HG02970 (cell line): ENCODE results near the gene DAB1.
"Not testable (repeated sequence)": the region's sequence is repeated elsewhere in the genome, so short reads cannot be mapped to it uniquely, and the experiment has no call there.

ENCODE experiments used
- ATAC-seq: cut with Tn5 transposase; IDR thresholded peaks from one replicate; pipeline ENCODE4 v1.9.1; 2021; ENCODE audit warnings: mild to moderate bottlenecking, moderate library complexity, moderate number of reproducible peaks; ENCODE audit not compliant: unreplicated experiment, low FRiP score

DAB1 gene

DNA sequence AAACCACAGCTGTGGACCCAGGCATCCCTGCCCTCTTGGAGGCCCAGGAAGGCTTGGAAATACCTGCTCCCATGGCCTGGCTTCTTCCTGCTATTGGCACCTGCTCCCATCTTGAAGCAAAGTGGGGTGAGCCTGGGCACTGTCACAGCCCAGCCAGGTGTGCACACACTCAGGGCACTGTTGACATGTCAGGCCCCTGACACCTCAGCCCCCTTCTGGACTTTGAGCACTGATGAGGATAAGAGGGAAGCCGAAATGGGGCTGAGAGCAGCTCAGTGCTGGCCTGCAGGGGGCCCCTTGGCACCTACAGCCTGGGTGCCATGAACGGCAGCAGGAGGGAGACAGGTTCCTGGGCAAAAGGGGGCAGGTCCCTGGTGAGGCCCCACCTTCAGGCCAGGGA, 55.9 kb downstream of the DAB1 start:
- no peak for ATAC-seq

DNA sequence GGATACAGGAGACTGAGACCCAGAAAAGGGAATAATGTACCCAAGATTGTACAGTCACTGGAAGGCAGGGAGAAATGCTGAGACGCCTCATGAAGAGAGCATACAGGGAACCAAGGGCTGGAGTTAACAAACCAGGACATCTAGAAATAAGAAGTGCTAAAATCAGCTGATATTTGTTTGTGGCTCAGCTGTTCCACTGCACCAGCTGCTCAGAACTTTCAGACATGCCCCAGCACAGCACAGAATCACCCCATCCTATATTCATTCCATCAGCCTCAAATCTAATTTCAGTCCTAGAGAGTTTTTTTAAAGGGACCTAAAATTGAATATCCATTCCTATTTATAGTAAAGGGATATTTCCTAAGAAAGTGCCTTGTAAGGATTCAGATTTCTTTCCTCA, 60.2 kb downstream of the DAB1 start:
- no peak for ATAC-seq

DNA sequence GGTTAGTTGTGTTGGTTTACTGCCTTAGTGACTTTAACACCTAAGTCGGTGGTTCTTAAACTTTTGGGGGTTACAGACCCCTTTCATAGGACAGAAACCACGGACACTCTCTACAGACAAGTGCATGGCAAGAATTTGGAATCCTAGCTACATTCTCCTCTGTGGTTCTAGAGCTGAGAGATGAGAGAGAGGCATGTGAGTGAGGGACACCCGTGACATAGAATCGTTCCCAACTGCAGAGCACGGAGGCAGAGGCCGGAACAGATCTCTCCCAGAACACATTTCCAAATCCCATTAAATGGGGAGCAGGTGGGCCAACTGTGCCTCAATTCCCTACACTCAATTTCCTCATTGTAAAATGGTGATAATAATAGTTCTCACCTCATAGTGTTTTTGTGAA, 60.7 kb downstream of the DAB1 start:
- no peak for ATAC-seq

DNA sequence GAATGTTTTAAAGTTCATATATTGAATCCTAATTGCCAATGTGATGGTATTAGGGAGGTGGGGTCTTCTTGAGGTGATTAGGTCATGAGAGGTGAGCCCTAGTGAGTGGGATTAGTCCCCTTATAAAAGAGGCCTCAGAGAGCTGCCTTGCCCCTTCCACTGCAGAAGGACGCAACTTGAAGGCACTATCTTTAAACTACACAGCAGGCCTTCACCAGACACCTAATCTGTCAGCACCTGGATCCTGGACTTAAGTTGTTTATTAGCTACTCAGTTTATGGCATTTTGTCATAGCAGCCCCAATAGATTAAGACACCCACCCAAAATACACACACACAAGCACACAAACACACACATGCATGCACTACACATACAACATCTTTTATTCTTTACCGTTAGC, 61.4 kb downstream of the DAB1 start:
- ATAC-seq = no peak

DNA sequence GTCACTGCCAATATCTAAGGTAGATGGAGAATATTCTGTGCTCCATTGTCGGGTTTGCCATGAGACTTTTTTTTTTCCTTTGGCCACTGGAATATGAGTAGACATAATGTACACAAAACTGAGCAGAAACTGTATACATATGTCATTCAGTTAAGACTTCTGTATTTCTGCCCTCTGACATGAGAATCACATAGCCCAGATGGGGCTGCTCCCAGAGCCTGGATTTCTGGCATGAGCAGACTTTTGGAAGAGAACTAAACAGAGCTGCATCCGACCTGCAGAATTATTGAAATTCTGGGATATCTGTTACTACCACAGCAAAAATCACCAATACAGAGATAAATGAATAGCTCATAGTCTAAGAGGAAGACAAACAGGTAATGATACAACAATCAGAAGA, 62.3 kb downstream of the DAB1 start:
- ATAC-seq = no peak

DNA sequence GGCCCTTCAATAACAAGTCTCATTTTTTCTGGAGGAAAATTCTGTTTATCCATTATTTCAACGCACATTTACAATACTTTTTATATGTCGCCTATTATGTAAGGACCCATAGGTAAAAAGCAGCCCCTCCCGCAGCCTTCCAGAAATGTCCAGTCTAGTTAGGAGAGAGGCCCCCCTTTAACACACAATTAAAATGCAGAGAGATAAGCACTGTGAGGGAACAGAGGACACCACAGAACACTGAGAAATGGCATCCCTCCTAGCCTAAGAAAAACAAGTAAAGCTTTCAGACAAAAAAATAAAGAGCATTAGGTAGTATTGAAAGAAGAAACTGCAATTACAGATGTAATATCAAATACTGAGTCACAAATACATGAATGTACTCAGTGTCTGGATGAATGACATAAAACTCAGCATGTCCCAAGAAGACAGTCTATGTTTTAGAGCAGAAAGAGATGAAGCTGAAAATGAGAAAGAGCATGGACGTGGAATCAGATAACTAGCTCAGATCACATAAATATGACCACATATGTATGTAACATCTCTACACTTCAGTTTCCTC, 62.9 kb downstream of the DAB1 start:
- ATAC-seq = no peak

DNA sequence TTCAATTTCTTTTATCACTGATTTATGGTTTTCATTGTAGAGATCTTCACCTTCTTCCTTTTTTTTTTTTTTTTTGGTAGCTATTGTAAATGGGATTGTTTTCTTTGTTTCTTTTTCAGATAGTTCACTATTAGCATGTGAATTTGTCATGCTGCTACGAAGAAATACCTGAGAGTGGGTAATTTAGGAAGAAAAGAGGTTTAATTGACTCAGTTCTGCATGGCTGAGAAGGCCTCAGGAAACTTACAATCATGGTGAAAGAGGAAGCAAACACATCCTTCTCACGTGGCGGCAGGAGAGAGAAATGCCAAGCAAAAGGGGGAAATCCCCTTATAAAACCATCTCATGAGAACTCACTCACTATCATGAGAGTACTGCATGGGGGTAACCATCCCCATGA, 66.4 kb downstream of the DAB1 start:
- no peak for ATAC-seq

DNA sequence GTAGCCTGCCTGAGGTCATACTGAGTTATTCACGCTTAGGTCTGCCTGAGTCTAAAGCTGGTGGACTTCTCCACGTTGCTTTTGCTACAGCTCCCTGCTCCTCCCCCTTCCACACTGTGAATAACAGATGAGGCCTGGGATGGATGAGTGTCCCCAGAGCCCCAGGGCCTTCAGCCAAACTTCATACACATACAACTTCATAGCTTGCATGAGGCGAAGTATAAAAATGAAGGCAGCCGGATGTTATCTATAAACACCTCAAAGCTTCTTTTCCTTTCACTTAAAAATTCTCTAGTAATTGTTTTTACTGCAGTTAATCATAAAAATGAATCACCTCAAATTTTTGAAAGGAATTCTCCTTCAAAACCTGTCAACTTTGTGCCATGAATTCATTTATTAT, 70.2 kb downstream of the DAB1 start:
- no peak for ATAC-seq

DNA sequence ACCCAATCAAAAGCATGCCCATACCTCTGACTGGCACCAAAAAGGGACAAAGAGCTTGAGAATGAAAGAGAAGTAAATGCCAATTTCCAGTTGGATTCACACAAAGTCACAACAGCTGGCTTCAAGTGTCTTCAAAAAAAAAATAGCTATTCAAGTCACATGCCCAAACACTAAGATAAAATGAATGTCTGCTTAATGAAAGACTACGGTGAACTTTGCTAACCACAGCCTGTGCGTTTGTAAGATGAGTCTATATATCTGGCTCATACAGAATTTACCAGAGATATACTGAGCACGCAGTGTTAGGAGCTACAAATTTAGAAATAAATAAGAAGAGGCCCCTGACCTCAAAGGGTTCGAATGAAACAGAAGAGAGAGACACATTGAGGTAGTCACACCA, 73.2 kb downstream of the DAB1 start:
- no peak for ATAC-seq

DNA sequence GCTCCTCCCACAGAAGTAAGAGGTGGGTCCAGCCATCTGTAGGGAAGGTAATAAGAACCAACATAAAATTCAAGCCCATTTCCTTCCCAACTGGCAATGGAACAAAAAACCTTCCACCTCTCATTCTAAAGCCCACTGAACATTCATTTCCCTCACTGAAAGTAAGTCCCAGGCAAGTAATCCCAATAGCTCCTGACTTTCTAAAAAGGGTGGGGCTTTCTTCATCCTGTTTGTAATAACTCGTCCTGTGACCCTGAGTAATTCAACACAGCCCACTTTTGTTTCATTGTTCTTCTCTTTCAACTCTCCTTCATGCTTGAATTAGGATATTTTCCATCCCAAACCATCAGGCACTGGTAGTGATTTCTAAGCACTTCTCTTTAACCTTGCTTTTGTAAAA, 74.9 kb downstream of the DAB1 start:
- ATAC-seq = no peak

DNA sequence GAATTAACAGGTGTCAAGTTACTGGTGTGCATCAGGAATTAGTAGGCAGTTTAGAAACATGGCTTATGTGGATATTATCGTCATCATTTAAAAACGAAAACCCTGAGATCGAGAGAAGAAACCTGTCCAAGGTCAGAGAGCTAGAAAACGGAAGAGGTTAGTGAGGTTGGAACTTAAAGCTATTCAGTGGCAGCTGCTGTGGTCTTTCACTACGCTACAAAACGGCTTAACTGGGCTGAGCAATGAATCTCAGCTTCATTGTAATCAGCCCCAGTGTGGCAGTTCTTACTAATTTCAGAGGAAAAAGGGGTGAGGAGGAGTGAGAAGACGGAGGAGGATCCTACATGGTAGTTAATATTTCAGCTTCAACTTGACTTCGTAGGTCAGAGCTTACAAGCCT, 77.9 kb downstream of the DAB1 start:
- ATAC-seq = no peak

DNA sequence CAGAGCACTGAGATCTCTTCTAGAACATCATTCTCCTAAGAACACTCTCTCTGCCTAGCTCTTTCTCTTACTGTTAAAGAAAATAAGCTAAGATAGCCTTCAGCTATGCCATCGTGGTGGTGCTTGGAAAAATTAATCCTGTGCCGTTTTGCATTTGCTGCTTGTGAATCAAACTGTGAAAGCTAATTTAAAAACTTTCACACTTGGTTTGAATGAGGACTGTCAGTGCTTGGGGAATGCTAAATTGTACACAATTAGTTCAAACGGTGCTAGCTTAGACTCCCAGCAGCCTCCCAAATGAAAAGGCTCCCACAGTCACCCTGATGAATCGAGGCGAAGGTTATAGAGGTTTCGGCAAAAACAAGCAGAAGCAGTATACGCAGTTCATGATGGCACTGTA, 79.6 kb downstream of the DAB1 start:
- no peak for ATAC-seq

DNA sequence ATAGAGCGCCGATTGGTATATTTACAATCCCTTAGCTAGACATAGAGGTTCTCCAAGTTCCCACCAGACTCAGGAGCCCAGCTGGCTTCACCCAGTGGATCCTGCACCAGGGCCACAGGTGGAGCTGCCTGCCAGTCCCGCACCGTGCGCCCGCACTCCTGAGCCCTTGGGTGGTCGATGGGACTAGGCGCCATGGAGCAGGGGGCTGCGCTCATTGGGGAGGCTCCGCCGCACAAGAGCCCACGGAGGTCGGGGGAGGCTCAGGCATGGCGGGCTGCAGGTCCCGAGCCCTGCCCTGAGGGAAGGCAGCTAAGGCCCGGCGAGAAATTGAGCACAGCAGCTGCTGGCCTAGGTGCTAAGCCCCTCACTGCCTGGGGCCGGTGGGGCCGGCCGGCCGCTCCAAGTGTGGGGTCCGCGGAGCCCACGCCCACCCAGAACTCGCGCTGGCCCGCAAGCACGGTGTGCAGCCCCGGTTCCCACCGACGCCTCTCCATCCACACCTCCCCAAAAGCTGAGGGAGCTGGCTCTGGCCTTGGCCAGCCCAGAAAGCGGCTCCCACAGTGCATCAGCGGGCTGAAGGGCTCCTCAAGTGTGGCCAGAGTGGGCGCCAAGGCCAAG, 80.5 kb downstream of the DAB1 start:
- ATAC-seq = not testable (repeated sequence)

DNA sequence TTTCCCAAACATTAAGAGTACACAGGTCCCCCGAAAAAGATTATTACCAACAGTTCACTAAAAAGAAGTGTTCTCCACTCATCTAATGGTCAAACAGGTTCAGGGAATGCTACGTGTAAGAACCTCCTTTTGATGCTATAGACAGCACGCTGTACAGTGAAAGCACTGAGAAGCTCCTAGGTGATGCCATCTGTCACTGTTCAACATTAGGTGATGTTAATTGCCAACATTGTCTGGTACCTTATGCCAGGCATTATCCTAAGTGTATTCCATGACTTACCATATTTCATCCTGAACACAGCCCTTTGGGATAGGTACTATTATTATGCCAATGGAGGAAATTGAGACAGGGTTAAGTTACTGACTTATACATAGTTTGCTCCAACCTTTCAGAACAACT, 82.1 kb downstream of the DAB1 start:
- no peak for ATAC-seq

DNA sequence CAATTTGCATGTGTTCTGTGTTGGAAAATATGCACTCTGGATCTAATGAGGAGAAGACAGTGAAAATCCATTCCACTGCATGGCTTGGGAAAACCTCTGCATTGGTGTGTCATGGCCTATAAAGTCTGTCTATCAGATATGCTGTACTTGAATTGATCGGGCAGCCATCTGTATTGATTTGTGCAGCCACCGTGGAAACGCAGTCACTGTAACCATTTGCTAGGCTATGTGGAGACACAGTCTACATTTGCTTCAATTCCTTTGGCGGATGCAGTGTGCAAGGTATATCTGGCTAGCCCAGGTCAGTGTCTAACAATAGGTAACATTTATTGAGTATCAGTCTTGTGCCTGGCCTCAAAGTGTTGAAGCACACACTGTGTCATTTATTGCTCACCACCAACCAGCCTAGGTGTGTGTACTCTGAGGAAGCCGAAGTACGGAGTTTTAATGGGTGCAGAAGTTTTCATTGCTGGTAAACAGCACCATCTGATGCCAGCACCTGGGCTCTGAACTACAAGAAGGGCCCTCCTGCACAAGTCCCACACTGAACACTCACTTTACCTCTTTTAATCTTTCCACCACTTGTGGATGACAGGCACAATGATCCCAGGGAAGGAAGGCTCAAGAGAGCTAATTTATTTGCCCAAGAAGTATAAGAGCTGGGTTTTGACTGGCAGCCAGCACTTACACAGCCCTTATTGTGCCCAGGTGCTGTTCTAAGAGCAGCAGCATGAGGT, 83.4 kb downstream of the DAB1 start:
- no peak for ATAC-seq

DNA sequence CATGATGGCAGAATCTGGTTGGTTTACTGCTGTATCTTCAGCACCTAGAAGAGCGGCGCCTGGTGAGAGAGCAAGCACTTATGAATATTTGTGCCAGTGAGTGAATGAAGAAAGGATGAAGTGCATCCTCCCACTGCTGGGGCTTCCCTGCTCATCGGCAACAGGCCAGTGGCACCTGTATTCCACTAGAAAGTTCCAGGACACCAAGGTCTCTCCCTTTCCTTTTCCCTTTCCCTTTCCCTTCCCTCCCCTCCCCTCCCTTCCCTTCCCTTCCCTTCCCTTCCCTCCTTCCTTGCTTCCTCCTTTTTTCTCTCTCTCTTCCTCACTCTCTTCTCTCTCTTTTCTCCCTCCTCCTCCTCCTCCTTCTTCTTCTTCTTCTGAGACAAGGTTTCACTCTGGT, 86.2 kb downstream of the DAB1 start:
- ATAC-seq = no peak

DNA sequence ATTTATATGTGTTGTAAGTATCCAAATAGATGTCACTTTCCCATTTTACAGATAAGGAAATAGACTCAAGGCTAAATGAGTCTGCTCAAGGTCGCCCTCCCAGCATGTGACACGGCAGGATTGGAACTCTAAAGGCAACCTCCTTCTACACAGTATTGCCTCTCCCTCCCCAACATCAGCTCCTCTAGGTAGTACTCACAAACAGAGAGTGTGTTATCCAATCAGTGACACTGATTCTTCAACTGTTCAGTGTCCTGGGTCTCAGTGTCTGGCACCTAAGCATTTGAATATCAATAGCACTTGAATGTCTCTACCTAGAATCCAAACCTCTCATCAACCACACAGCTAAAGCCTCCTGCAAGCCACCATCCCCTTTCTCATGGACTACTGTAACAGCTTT, 87.1 kb downstream of the DAB1 start:
- no peak for ATAC-seq

DNA sequence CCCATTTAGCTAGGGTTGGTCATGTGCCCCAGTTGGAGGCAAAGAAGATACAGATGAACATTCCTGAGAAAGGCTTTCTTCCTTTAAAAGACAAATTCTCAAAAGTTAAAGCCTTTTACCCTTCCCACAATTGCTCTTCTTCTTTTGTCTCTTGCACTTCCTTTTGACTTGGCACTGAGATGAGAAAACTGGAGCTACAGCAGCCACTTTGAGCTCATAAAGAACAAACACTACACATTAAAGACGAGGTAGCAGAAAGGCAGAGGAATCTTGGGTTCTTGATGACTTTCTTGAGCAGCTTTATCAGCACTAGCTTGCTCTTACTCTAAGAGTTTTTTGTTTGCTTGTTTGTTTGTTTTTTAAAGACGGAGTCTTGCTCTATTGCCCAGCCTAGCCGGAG, 92.2 kb downstream of the DAB1 start:
- ATAC-seq = no peak

DNA sequence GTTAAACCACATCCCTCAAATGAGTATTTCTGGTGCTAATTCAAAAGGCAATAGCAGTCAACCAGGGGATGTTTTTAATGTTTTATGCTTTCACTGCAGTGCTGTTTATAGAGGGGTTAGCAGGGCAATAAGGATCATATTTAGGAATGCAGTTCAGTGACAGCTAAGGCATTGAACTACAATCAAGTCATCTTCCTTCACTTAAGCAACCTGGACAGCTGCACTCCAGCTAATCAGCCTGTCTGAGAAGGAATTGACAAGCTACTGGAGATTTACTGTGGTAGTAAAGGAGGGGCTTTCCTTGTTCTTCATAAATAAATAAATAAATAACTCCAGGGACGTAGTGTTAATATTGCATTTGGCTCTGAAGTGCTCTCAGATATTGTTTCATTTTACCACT, 93.9 kb downstream of the DAB1 start:
- no peak for ATAC-seq

DNA sequence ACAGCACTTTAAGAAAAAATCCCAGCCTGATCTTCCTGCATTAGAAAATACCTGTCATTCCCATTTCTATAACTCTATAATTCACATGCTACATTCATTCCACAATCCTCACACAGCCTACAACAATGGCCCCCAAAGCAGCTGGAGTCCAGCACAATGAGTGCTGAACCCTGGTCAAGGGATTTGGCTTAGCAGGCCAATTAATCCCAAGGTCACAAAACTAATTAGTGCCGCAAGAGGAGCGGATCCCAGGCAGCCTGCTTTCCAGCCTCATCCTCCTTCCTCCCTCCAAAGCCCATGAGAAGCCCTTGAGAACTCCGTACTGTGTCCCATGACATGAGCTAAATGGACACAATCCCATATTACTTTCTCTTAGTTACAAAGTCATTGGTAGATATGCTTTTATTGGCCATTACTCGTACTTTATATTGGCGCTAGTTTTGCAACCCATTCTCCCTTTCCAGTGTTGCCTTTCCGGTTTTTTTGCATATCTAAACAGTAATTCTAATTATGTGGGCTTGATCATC, 94.8 kb downstream of the DAB1 start:
- ATAC-seq = no peak

DNA sequence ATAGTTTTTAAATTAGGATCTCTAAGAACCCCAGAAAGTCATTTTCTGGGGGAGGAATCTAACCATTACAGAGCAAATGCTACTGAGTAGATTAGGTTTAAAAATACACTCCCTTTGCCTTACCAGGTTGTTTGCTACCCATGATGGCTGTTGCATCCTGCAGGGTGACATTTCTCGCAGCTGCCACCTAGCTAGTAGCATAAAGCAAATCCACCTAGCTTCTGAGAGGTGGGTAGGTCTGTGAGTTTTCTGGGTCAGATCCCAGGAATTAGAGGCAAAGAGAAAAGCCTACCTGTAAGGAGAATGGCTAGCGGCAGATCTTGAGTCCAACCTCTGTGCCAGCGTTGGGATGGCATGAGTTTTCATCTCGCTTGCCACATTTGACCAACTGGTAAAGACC, 95.9 kb downstream of the DAB1 start:
- no peak for ATAC-seq

DNA sequence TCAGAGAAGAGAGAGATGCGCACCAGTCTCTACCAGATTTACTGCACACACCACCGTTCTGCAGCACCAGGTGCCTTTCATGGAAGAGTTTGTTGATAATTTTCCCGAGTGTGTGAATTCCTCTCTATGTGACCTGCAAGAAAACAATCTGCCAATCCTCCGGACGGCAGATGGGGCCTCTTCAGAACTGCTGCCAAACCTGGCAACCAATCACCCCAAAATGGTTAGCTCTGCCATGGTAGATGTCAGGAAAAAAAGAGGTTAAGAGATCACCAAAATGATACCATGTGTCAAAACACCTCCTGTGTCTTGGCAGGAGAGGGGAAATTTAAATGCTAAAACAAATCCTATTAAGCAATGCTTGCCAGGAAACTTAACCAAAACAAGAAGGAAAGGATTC, 96.5 kb downstream of the DAB1 start:
- ATAC-seq = no peak
